Astrocyte (in vitro differentiated cells and primary cell): ENCODE results near the gene UST. TPM values are rescaled to one million over a fixed set of nuclear protein-coding genes. Genes with fewer than 3 reads are reported as not detected.

ENCODE experiments used
- DNase-seq: peaks from one replicate; pipeline ENCODE4 v3.0.0-alpha.2; 2010; ENCODE audit warnings: low read depth
- FAIRE-seq: peaks from 2 replicates; lab custom pipeline; 2011; peaks lifted over from hg19 to GRCh38; lab: Jason Lieb, UNC
- H2AFZ ChIP-seq: 2 replicates; pipeline ENCODE4 v1.6.0; 2012; ENCODE audit warnings: low read depth, low read length, inconsistent platforms
- H3K27ac ChIP-seq: 2 replicates; pipeline ENCODE4 v1.5.1; 2011; ENCODE audit warnings: low read depth, low read length, inconsistent platforms
- H3K27me3 ChIP-seq: 2 replicates; pipeline ENCODE4 v1.6.0; 2011; ENCODE audit warnings: low read length, inconsistent platforms; ENCODE audit not compliant: insufficient read depth
- H3K36me3 ChIP-seq: 2 replicates; pipeline ENCODE4 v1.5.1; 2011; ENCODE audit warnings: low read length, inconsistent platforms; ENCODE audit not compliant: insufficient read depth
- H3K4me1 ChIP-seq: 2 replicates; pipeline ENCODE4 v1.5.1; 2011; ENCODE audit warnings: low read length, inconsistent platforms; ENCODE audit not compliant: insufficient read depth
- H3K4me2 ChIP-seq: 2 replicates; pipeline ENCODE4 v1.6.0; 2012; ENCODE audit warnings: low read length, inconsistent platforms
- H3K4me3 ChIP-seq: 2 replicates; pipeline ENCODE4 v1.5.1; 2011; ENCODE audit warnings: low read depth, mild to moderate bottlenecking, low read length, inconsistent platforms; ENCODE audit not compliant: insufficient read depth
- H3K79me2 ChIP-seq: 2 replicates; pipeline ENCODE4 v1.6.0; 2012; ENCODE audit warnings: mild to moderate bottlenecking, low read length, inconsistent platforms; ENCODE audit not compliant: insufficient read depth
- H3K9ac ChIP-seq: 2 replicates; pipeline ENCODE4 v1.6.0; 2012; ENCODE audit warnings: mild to moderate bottlenecking, low read length, inconsistent platforms
- H3K9me3 ChIP-seq: 2 replicates; pipeline ENCODE4 v1.5.1; 2012; ENCODE audit warnings: low read depth, mild to moderate bottlenecking, low read length, inconsistent platforms; ENCODE audit not compliant: insufficient read depth
- H4K20me1 ChIP-seq: 2 replicates; pipeline ENCODE4 v1.6.0; 2012; ENCODE audit warnings: low read length, inconsistent platforms; ENCODE audit not compliant: insufficient read depth
- H3K27ac Mint-ChIP-seq: one replicate; pipeline ENCODE4 v1.8.0; 2021; ENCODE audit warnings: mild to moderate bottlenecking, mixed read lengths; ENCODE audit not compliant: unreplicated experiment
- H3K27me3 Mint-ChIP-seq: one replicate; pipeline ENCODE4 v1.8.0; 2021; ENCODE audit warnings: low read depth, mixed read lengths; ENCODE audit not compliant: unreplicated experiment
- H3K36me3 Mint-ChIP-seq: one replicate; pipeline ENCODE4 v1.8.0; 2021; ENCODE audit warnings: low read depth, mixed read lengths; ENCODE audit not compliant: unreplicated experiment
- H3K4me1 Mint-ChIP-seq: one replicate; pipeline ENCODE4 v1.8.0; 2021; ENCODE audit warnings: low read depth, mixed read lengths; ENCODE audit not compliant: unreplicated experiment
- H3K4me3 Mint-ChIP-seq: one replicate; pipeline ENCODE4 v1.8.0; 2021; ENCODE audit warnings: mild to moderate bottlenecking, moderate library complexity, mixed read lengths; ENCODE audit not compliant: unreplicated experiment
- H3K9me3 Mint-ChIP-seq: one replicate; pipeline ENCODE4 v1.8.0; 2021; ENCODE audit warnings: mild to moderate bottlenecking, mixed read lengths; ENCODE audit not compliant: unreplicated experiment
- EZH2 ChIP-seq: IDR thresholded peaks from 2 replicates; pipeline ENCODE4 v1.6.1; 2012; ENCODE audit warnings: mild to moderate bottlenecking, low read length, inconsistent platforms; ENCODE audit not compliant: insufficient read depth
- total RNA-seq: library from RNA; stranded (reverse); gene quantifications from 2 replicates; pipeline ENCODE4 v1.2.1, GENCODE V29; 2021
- TF ChIP-seq, protein P1 (sequence below): IDR thresholded peaks from 2 replicates; pipeline ENCODE4 v1.5.1; 2011; ENCODE audit warnings: low read depth, mild to moderate bottlenecking, inconsistent platforms, low read length, moderate library complexity; ENCODE audit not compliant: insufficient read depth

The UST gene
- total RNA-seq, 1 donor from 2014 or later: 15.3 TPM

DNA sequence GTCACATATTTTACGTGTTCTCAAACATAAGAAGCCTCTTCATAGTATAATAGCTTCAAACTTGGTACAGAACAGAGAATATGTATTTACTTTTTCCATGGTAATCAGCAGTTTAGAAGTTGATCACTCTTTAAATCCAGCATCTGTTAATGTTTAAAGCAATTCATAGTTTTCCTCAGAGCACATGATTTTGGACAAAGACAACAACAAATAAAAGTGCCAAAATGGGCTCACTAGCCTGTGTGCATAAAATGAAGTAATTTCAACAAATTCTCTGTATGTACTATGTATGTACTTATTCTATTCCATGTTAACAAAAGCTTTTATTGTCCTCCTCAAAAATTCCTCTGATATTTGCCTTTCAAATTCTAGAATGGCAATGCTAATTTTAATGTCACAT, 38.1 kb upstream of the UST start:
- H3K9ac ChIP-seq: no peak overlapping the region
- no peak overlapping the region for H3K4me3 ChIP-seq
- H3K36me3 ChIP-seq: no peaks in the 10 kb centered on the region
- Mint-ChIP-seq H3K4me3 (no peak overlapping the region), H3K27me3 (no peaks in the 10 kb centered on the region), H3K4me1 (peaks cover 3% of the 10 kb centered on the region), H3K27ac (no peak overlapping the region), H3K9me3 (no peaks in the 10 kb centered on the region), H3K36me3 (no peaks in the 10 kb centered on the region)
- no peak overlapping the region for H3K4me2 ChIP-seq
- no peak for TF ChIP-seq EZH2
- TF ChIP-seq, protein P1, sequence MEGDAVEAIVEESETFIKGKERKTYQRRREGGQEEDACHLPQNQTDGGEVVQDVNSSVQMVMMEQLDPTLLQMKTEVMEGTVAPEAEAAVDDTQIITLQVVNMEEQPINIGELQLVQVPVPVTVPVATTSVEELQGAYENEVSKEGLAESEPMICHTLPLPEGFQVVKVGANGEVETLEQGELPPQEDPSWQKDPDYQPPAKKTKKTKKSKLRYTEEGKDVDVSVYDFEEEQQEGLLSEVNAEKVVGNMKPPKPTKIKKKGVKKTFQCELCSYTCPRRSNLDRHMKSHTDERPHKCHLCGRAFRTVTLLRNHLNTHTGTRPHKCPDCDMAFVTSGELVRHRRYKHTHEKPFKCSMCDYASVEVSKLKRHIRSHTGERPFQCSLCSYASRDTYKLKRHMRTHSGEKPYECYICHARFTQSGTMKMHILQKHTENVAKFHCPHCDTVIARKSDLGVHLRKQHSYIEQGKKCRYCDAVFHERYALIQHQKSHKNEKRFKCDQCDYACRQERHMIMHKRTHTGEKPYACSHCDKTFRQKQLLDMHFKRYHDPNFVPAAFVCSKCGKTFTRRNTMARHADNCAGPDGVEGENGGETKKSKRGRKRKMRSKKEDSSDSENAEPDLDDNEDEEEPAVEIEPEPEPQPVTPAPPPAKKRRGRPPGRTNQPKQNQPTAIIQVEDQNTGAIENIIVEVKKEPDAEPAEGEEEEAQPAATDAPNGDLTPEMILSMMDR: no peak
- H4K20me1 ChIP-seq: no peaks in the 10 kb centered on the region
- FAIRE-seq: no peak
- H3K79me2 ChIP-seq: no peaks in the 10 kb centered on the region
- H3K9me3 ChIP-seq: no peaks in the 10 kb centered on the region
- no peak overlapping the region for H2AFZ ChIP-seq
- no peak for DNase-seq
- no peaks in the 10 kb centered on the region for H3K27me3 ChIP-seq
- no peak overlapping the region for H3K27ac ChIP-seq
- no peaks in the 10 kb centered on the region for H3K4me1 ChIP-seq

DNA sequence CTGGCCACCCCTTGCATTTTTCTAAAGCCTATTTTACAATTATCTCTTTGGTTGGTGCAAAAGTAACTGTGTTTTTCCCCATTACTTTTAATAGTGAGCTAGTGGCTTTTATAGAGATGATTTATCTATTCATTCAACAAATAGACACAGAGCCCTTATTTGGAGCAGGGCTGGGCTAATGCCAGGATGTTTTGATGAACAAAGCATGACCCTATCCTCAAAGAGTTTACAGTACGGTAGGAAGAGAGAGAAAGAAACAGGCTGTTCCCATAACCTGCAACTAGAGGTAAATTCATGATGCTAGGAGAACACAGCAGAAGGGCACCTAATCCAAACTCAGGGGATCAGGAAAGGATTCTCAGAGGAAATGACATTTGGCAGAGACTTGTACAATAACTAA, 37.3 kb upstream of the UST start:
- FAIRE-seq: no peak
- Histone ChIP-seq H3K4me3 (no peak overlapping the region), H3K4me1 (no peaks in the 10 kb centered on the region), H3K27me3 (no peaks in the 10 kb centered on the region), H3K9ac (no peak overlapping the region), H3K36me3 (no peaks in the 10 kb centered on the region), H4K20me1 (no peaks in the 10 kb centered on the region), H2AFZ (no peak overlapping the region), H3K9me3 (no peaks in the 10 kb centered on the region), H3K4me2 (no peak overlapping the region), H3K79me2 (no peaks in the 10 kb centered on the region), H3K27ac (no peak overlapping the region)
- Mint-ChIP-seq H3K27ac (no peak overlapping the region), H3K4me1 (peaks cover 3% of the 10 kb centered on the region), H3K4me3 (no peak overlapping the region), H3K27me3 (no peaks in the 10 kb centered on the region), H3K9me3 (no peaks in the 10 kb centered on the region), H3K36me3 (no peaks in the 10 kb centered on the region)
- no peak for DNase-seq
- TF ChIP-seq EZH2: no peak
- TF ChIP-seq, protein P1: no peak

GRCh38 chr6:148711833-148712654, 34.8 kb upstream of the UST start:
- H3K4me3 Mint-ChIP-seq: no peak overlapping the region
- Histone ChIP-seq H3K9me3 (no peaks in the 10 kb centered on the region), H3K27ac (no peak overlapping the region), H3K4me2 (no peak overlapping the region), H3K4me1 (no peaks in the 10 kb centered on the region), H4K20me1 (no peaks in the 10 kb centered on the region), H3K27me3 (no peaks in the 10 kb centered on the region), H3K4me3 (no peak overlapping the region), H3K36me3 (no peaks in the 10 kb centered on the region), H3K9ac (no peak overlapping the region), H2AFZ (no peak overlapping the region), H3K79me2 (no peaks in the 10 kb centered on the region)
- FAIRE-seq: peak; percentile 41
- H3K36me3 Mint-ChIP-seq: no peaks in the 10 kb centered on the region
- no peak overlapping the region for H3K27ac Mint-ChIP-seq
- H3K27me3 Mint-ChIP-seq: no peaks in the 10 kb centered on the region
- H3K9me3 Mint-ChIP-seq: no peaks in the 10 kb centered on the region
- H3K4me1 Mint-ChIP-seq: peaks cover 3% of the 10 kb centered on the region
- TF ChIP-seq, protein P1: no peak
- no peak for TF ChIP-seq EZH2
- DNase-seq: peak; percentile 6
